ENCODE results near the gene TMEM150B. TPM values are rescaled to one million over a fixed set of nuclear protein-coding genes. Genes with fewer than 3 reads are reported as not detected.

Gene TMEM150B
- total and polyA plus RNA-seq, 2 of the 13 experiments (the other 11 are each of a cell fraction or from before 2014, with no cell fraction given) = 1.3 to 1.8 TPM

- TF ChIP-seq AFF4 (CRISPR knock-in tag; IDR thresholded peaks at IDR 0.05) = no peak
- TF ChIP-seq NR1H2 (CRISPR knock-in tag; IDR thresholded peaks at IDR 0.05; ENCODE audit: borderline replicate concordance, low read depth) = no peak
- no peak for TF ChIP-seq GATA4 (IDR thresholded peaks at IDR 0.05; ENCODE audit: borderline replicate concordance, low read depth)
- no peak for TF ChIP-seq NFE2L2 (IDR thresholded peaks at IDR 0.05; ENCODE audit: low read length)
- no peak for TF ChIP-seq MIER3 (CRISPR knock-in tag; IDR thresholded peaks at IDR 0.05; ENCODE audit: borderline replicate concordance)
- TF ChIP-seq, protein P1, sequence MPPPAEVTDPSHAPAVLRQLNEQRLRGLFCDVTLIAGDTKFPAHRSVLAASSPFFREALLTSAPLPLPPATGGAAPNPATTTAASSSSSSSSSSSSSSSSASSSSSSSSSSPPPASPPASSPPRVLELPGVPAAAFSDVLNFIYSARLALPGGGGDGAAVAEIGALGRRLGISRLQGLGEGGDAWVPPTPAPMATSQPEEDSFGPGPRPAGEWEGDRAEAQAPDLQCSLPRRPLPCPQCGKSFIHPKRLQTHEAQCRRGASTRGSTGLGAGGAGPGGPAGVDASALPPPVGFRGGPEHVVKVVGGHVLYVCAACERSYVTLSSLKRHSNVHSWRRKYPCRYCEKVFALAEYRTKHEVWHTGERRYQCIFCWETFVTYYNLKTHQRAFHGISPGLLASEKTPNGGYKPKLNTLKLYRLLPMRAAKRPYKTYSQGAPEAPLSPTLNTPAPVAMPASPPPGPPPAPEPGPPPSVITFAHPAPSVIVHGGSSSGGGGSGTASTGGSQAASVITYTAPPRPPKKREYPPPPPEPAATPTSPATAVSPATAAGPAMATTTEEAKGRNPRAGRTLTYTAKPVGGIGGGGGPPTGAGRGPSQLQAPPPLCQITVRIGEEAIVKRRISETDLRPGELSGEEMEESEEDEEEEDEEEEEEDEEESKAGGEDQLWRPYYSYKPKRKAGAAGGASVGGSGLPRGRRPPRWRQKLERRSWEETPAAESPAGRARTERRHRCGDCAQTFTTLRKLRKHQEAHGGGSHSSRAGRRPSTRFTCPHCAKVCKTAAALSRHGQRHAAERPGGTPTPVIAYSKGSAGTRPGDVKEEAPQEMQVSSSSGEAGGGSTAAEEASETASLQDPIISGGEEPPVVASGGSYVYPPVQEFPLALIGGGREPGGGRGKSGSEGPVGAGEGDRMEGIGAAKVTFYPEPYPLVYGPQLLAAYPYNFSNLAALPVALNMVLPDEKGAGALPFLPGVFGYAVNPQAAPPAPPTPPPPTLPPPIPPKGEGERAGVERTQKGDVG (CRISPR knock-in tag; IDR thresholded peaks at IDR 0.05; ENCODE audit: borderline replicate concordance) = no peak; the same call in 1 of the 2 replicates
- TF ChIP-seq ZNF18 (CRISPR knock-in tag; IDR thresholded peaks at IDR 0.05; ENCODE audit: insufficient replicate concordance) = peak; percentile 38
- TF ChIP-seq ZNF501 (CRISPR knock-in tag; IDR thresholded peaks at IDR 0.05) = peak; percentile 56; the same call in 1 of the 2 replicates
- TF ChIP-seq ZNF124 (CRISPR knock-in tag; IDR thresholded peaks at IDR 0.05) = no peak
- TF ChIP-seq TOPORS (CRISPR knock-in tag; IDR thresholded peaks at IDR 0.05) = no peak
- no peak; the same call in 1 of the 2 replicates for TF ChIP-seq HNF1B (CRISPR knock-in tag; IDR thresholded peaks at IDR 0.05)
- TF ChIP-seq, protein P2, sequence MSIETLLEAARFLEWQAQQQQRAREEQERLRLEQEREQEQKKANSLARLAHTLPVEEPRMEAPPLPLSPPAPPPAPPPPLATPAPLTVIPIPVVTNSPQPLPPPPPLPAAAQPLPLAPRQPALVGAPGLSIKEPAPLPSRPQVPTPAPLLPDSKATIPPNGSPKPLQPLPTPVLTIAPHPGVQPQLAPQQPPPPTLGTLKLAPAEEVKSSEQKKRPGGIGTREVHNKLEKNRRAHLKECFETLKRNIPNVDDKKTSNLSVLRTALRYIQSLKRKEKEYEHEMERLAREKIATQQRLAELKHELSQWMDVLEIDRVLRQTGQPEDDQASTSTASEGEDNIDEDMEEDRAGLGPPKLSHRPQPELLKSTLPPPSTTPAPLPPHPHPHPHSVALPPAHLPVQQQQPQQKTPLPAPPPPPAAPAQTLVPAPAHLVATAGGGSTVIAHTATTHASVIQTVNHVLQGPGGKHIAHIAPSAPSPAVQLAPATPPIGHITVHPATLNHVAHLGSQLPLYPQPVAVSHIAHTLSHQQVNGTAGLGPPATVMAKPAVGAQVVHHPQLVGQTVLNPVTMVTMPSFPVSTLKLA (IDR thresholded peaks at IDR 0.05) = no peak
- TF ChIP-seq, protein P3, sequence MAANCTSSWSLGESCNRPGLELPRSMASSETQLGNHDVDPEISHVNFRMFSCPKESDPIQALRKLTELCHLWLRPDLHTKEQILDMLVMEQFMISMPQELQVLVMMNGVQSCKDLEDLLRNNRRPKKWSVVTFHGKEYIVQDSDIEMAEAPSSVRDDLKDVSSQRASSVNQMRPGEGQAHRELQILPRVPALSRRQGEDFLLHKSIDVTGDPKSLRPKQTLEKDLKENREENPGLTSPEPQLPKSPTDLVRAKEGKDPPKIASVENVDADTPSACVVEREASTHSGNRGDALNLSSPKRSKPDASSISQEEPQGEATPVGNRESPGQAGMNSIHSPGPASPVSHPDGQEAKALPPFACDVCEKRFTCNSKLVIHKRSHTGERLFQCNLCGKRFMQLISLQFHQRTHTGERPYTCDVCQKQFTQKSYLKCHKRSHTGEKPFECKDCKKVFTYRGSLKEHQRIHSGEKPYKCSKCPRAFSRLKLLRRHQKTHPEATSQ (CRISPR knock-in tag; IDR thresholded peaks at IDR 0.05; ENCODE audit: borderline replicate concordance) = no peak
Observed at GRCh38 chr19:55301459-55302317, 23.5 kb downstream of the TMEM150B start (continued).

Measured in HepG2 (cell line).